Ovary (tissue), 9 donors: Measurements from ENCODE around the gene TMTC4. TPM values are rescaled to one million over a fixed set of nuclear protein-coding genes. Genes with fewer than 3 reads are reported as not detected.
"Not testable (repeated sequence)": the region's sequence is repeated elsewhere in the genome, so short reads cannot be mapped to it uniquely, and the experiment has no call there.

Experiments
- DNase-seq, 5 donors: peaks; one replicate each; pipeline ENCODE4 v3.0.0-alpha.2; 2019 to 2020
- H3K27ac ChIP-seq, 2 donors: fragments of 200-600 bp; one replicate each; pipeline versions ENCODE4 v1.5.1 to v1.8.0; 2019 to 2022
- H3K27me3 ChIP-seq: fragments of 200-600 bp; one replicate; pipeline ENCODE4 v1.8.0; 2022
- H3K36me3 ChIP-seq: fragments of 200-600 bp; sonication (generic); one replicate; pipeline ENCODE4 v1.5.1; 2019
- H3K4me1 ChIP-seq: one replicate; pipeline ENCODE4 v1.8.1; 2013; ENCODE audit warnings: mild to moderate bottlenecking, moderate library complexity; ENCODE audit not compliant: insufficient read depth
- H3K4me3 ChIP-seq: fragments of 200-600 bp; sonication (generic); one replicate; pipeline ENCODE4 v1.5.1; 2017
- H3K9me3 ChIP-seq, 2 donors: fragments of 200-600 bp in 1 of 2; sonication (generic) in 1 of 2; one replicate each; pipeline versions ENCODE4 v1.5.1 to v1.8.1; 2013 to 2019; ENCODE audit warnings: mild to moderate bottlenecking in 1 of 2, moderate library complexity in 1 of 2
- EP300 ChIP-seq: sonication (generic); formaldehyde crosslinking; IDR thresholded peaks from one replicate; pipeline ENCODE4 v1.6.1; 2017; ENCODE audit warnings: antibody characterized with exemption
- POLR2A ChIP-seq: fragments of 450-650 bp; IDR thresholded peaks from one replicate; pipeline ENCODE4 v1.6.1; 2017; ENCODE audit warnings: antibody characterized with exemption, mild to moderate bottlenecking, moderate library complexity
- WGBS, 3 donors: extraction: QIAGEN DNeasy Blood & Tissue Kit in 1 of 3; methylation state at CpG; one replicate each; pipeline versions ENCODE4 v1.1.5 to v1.1.7; 2013 to 2017; 5-methylcytosine and 5-hydroxymethylcytosine counted together
- intact Hi-C, 4 donors: fragments of 100-400 bp; cut with DNase I; formaldehyde crosslinking; loops; one replicate each; pipeline versions ENCODE4 v1.11.0 to v1.15.1; 2022 to 2023
- polyA plus RNA-seq, 2 donors: library from polyadenylated mRNA; stranded (reverse); fragments of 200-250 nt in 1 of 2; fragments of 350-450 nt in 1 of 2; fragmentation: Illumina TruSeq in 1 of 2; extraction: RNeasy Lipid Tissue Mini Kit (QIAGEN cat#74804) in 1 of 2; gene quantifications; one replicate each; pipeline ENCODE4 v1.2.3, GENCODE V29; 2013 to 2014
- total RNA-seq, 7 donors: library from RNA; depleted of rRNA in 2 of 7; stranded (reverse); fragments of >200 nt in 2 of 7; fragmentation: NEBNext Ultra II Directional in 3 of 7; extraction: Animal tissue kit (Norgen Biotek cat#: 25700) in 3 of 7; gene quantifications; one replicate each; pipeline versions ENCODE4 v1.1.0 to v1.2.4, GENCODE V29; 2016 to 2023
- TF ChIP-seq, protein P1 (sequence below), 3 donors: fragments of 450-650 bp in 2 of 3; fragments of 200-600 bp in 1 of 3; IDR thresholded peaks; one replicate each; pipeline versions ENCODE4 v1.5.1 to v1.8.0; 2016 to 2022; ENCODE audit warnings: antibody characterized with exemption in 3 of 3, mild to moderate bottlenecking in 1 of 3
- donor health status: DM: no; HTN: no; CAD: no; lungs with moderate emphysema.
- donor health status: DM: no; HTN: no; CAD: no.
- donor health status: Bipolar disorder and iron deficiency.
- donor health status: DM: yes; HTN: yes; CAD: no.
- donor health status: DM: no; HTN: no; CAD: no.
- donor health status: DM: yes; HTN: yes; CAD: no.

TMTC4 gene
- total and polyA plus RNA-seq, 9 donors, result 5.9 to 22.4 (median 10.7) TPM

GRCh38 chr13:100714478-100714877 lies 39.9 kb upstream of the TMTC4 start:
- H3K9me3 ChIP-seq, result no peaks in the 10 kb centered on the region
- no peak for DNase-seq
- no peak overlapping the region for H3K4me3 ChIP-seq
- H3K27ac ChIP-seq, result no peak overlapping the region
- H3K4me1 ChIP-seq, result no peaks in the 10 kb centered on the region
- intact Hi-C loops, result no loop called here
- TF ChIP-seq, protein P1, sequence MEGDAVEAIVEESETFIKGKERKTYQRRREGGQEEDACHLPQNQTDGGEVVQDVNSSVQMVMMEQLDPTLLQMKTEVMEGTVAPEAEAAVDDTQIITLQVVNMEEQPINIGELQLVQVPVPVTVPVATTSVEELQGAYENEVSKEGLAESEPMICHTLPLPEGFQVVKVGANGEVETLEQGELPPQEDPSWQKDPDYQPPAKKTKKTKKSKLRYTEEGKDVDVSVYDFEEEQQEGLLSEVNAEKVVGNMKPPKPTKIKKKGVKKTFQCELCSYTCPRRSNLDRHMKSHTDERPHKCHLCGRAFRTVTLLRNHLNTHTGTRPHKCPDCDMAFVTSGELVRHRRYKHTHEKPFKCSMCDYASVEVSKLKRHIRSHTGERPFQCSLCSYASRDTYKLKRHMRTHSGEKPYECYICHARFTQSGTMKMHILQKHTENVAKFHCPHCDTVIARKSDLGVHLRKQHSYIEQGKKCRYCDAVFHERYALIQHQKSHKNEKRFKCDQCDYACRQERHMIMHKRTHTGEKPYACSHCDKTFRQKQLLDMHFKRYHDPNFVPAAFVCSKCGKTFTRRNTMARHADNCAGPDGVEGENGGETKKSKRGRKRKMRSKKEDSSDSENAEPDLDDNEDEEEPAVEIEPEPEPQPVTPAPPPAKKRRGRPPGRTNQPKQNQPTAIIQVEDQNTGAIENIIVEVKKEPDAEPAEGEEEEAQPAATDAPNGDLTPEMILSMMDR (IDR thresholded peaks at IDR 0.05), result no peak
- TF ChIP-seq POLR2A, result no peak
- no peak for TF ChIP-seq EP300
- H3K27me3 ChIP-seq, result no peaks in the 10 kb centered on the region
- 21 to 42% (median 39%) methylated on average over 2 of the region's 2 CpGs for WGBS, 3 donors
- H3K36me3 ChIP-seq, result no peaks in the 10 kb centered on the region

- no peak for DNase-seq
- Histone ChIP-seq H3K27me3 (no peaks in the 10 kb centered on the region), H3K4me3 (no peak overlapping the region), H3K4me1 (no peaks in the 10 kb centered on the region), H3K27ac (no peak overlapping the region), H3K36me3 (no peaks in the 10 kb centered on the region), H3K9me3 (no peaks in the 10 kb centered on the region)
- 95 to 98% (median 97%) methylated on average over 5 of the region's 5 CpGs for WGBS, 3 donors
- intact Hi-C loops, result no loop called here
- TF ChIP-seq, protein P1 (IDR thresholded peaks at IDR 0.05), result no peak
- TF ChIP-seq POLR2A (no peak), EP300 (no peak)
These were observed 35.6 kb upstream of the TMTC4 start for GRCh38 chr13:100710176-100710575.

DNA sequence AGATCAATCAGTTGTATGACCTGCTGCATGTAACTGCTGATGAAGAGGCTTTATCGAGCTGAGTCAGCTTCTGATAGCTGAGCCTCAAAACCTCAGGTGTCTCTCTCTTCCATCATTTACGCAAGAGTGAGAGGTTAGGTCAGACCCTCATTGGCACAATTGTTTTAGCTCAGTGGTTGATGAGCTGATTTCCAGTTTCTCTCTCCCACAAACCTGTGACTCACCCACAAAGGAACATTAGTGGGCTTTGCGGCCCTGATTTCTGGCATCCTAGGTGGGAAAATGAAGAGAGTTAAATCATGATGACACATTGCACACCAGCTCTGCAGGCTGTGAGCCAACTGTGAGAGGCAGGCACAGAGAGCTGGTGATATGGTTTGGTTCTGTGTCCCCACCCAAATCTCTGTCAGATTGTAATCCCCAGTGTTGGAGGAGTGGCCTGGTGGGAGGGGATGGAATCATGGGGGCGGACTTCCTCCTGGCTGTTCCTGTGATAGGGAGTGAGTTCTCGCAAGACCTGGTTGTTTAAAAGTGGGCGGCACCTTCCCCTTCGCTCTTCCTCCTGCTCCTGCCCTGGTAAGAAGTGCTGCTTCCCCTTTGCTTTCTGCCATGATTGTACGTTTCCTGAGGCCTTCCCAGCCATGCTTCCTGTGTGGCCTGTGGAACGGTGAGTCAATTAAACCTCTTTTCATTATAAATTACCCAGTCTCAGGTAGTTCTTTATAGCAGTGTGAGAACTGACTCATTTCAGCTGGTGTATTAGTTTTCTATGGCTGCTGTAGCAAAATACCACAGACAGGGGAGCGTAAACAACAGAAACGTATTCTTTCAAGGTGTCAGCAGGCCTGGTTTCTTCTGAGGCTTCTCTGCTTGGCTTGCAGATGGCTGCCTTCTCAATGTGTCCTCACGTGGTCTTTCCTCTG lies 33.5 kb upstream of the TMTC4 start:
- WGBS, 3 donors, result 82 to 85% (median 85%) methylated on average over 12 of the region's 12 CpGs
- intact Hi-C loops, result no loop called here
- Histone ChIP-seq H3K4me3 (no peak overlapping the region), H3K27ac (no peak overlapping the region), H3K4me1 (no peaks in the 10 kb centered on the region), H3K9me3 (no peaks in the 10 kb centered on the region), H3K36me3 (no peaks in the 10 kb centered on the region), H3K27me3 (no peaks in the 10 kb centered on the region)
- no peak for DNase-seq
- TF ChIP-seq POLR2A, result no peak
- no peak for TF ChIP-seq EP300
- TF ChIP-seq, protein P1 (IDR thresholded peaks at IDR 0.05), result no peak

DNA sequence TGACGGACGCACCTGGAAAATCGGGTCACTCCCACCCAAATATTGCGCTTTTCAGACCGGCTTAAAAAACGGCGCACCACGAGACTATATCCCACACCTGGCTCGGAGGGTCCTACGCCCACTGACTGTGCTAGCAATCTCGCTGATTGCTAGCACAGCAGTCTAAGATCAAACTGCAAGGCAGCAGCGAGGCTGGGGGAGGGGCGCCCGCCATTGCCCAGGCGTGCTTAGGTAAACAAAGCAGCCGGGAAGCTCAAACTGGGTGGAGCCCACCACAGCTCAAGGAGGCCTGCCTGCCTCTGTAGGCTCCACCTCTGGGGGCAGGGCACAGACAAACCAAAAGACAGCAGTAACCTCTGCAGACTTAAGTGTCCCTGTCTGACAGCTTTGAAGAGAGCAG lies 23.7 kb upstream of the TMTC4 start:
- not testable (repeated sequence) for H3K9me3 ChIP-seq, H3K27me3 ChIP-seq
- 33 to 56% (median 39%) methylated on average over 1 to 8 of the region's 16 CpGs for WGBS, 3 donors

GRCh38 chr13:100695509-100695773 lies 20.8 kb upstream of the TMTC4 start:
- WGBS, 3 donors, result 92 to 97% (median 94%) methylated on average over 2 of the region's 2 CpGs
- no peaks in the 10 kb centered on the region for H3K4me1 ChIP-seq
- H3K36me3 ChIP-seq, result no peaks in the 10 kb centered on the region
- H3K9me3 ChIP-seq, result no peaks in the 10 kb centered on the region
- TF ChIP-seq, protein P1 (IDR thresholded peaks at IDR 0.05), result no peak
- TF ChIP-seq EP300 (no peak), POLR2A (no peak)
- H3K4me3 ChIP-seq, result no peak overlapping the region
- no peak overlapping the region for H3K27ac ChIP-seq
- H3K27me3 ChIP-seq, result no peaks in the 10 kb centered on the region
- no peak for DNase-seq
- intact Hi-C loops, result no loop called here

More for the DNA sequence above, 23.7 kb upstream of the TMTC4 start:
- DNase-seq, H3K36me3 ChIP-seq, intact Hi-C loops, H3K4me1 ChIP-seq, H3K27ac ChIP-seq, H3K4me3 ChIP-seq: not testable (repeated sequence)
